Mesenchymal stem cell (in vitro differentiated cells and primary cell): ENCODE data around the gene DAB1.
A peak's percentile ranks its signal among the peaks of the same experiment; 100 is the strongest.

Experiments
- DNase-seq: peaks from one replicate; pipeline ENCODE4 v3.0.0-alpha.2; 2013
- H2AFZ ChIP-seq: one replicate; pipeline ENCODE4 v1.6.1; 2013; ENCODE audit warnings: low read depth, mild to moderate bottlenecking, control low read depth, inconsistent platforms, low read length, moderate library complexity
- H2AK5ac ChIP-seq: 2 replicates; pipeline ENCODE4 v1.6.1; 2013; ENCODE audit warnings: low read length, moderate library complexity, mild to moderate bottlenecking, inconsistent platforms; ENCODE audit not compliant: severe bottlenecking
- H2BK120ac ChIP-seq: one replicate; pipeline ENCODE4 v1.6.1; 2013; ENCODE audit warnings: low read depth, mild to moderate bottlenecking, inconsistent platforms, low read length, moderate library complexity
- H2BK12ac ChIP-seq, 2 experiments: one replicate each; pipeline ENCODE4 v1.6.1; 2013; ENCODE audit warnings: inconsistent platforms in 2 of 2, low read length in 2 of 2, mild to moderate bottlenecking in 2 of 2, moderate library complexity in 2 of 2, control low read depth in 1 of 2
- H2BK15ac ChIP-seq: one replicate; pipeline ENCODE4 v1.6.1; 2013; ENCODE audit warnings: mild to moderate bottlenecking, low read depth, inconsistent platforms; ENCODE audit not compliant: poor library complexity, severe bottlenecking
- H2BK5ac ChIP-seq: 2 replicates; pipeline ENCODE4 v1.6.1; 2013; ENCODE audit warnings: low read depth, mild to moderate bottlenecking, low read length, control low read depth, inconsistent platforms; ENCODE audit not compliant: poor library complexity, severe bottlenecking
- H3K14ac ChIP-seq, 2 experiments: one replicate each; pipeline ENCODE4 v1.6.1; 2013; ENCODE audit warnings: inconsistent platforms in 2 of 2, low read length in 2 of 2, control low read depth in 1 of 2, mild to moderate bottlenecking in 1 of 2, moderate library complexity in 1 of 2
- H3K18ac ChIP-seq, 2 experiments: one replicate each; pipeline ENCODE4 v1.6.1; 2013; ENCODE audit warnings: inconsistent platforms in 2 of 2, low read length in 2 of 2, control low read depth in 1 of 2, low read depth in 1 of 2, mild to moderate bottlenecking in 1 of 2
- H3K23ac ChIP-seq, 2 experiments: one replicate each; pipeline ENCODE4 v1.6.1; 2013; ENCODE audit warnings: inconsistent platforms in 2 of 2, low read length in 2 of 2, mild to moderate bottlenecking in 2 of 2, moderate library complexity in 2 of 2, control low read depth in 1 of 2
- H3K27ac ChIP-seq: 2 replicates; pipeline ENCODE4 v1.5.1; 2013; ENCODE audit warnings: mild to moderate bottlenecking, moderate library complexity, low read length, control low read depth, inconsistent platforms; ENCODE audit not compliant: poor library complexity, severe bottlenecking
- H3K27me3 ChIP-seq, 2 experiments: 2 replicates each; pipeline versions ENCODE4 v1.6.1 to v1.7.0; 2013; ENCODE audit warnings: low read length in 2 of 2, mild to moderate bottlenecking in 2 of 2, moderate library complexity in 2 of 2, control low read depth in 1 of 2, inconsistent platforms in 1 of 2; ENCODE audit not compliant: control insufficient read depth in 1 of 2, insufficient read depth in 1 of 2
- H3K36me3 ChIP-seq, 2 experiments: 2 replicates each; pipeline versions ENCODE4 v1.6.1 to v1.7.0; 2013; ENCODE audit warnings: low read length in 2 of 2, control low read depth in 1 of 2, inconsistent platforms in 1 of 2, low read depth in 1 of 2, mild to moderate bottlenecking in 1 of 2; ENCODE audit not compliant: insufficient read depth in 2 of 2, control insufficient read depth in 1 of 2
- H3K4ac ChIP-seq, 2 experiments: one replicate each; pipeline ENCODE4 v1.6.1; 2013; ENCODE audit warnings: inconsistent platforms in 2 of 2, low read length in 2 of 2, mild to moderate bottlenecking in 2 of 2, moderate library complexity in 2 of 2, control low read depth in 1 of 2, low read depth in 1 of 2
- H3K4me1 ChIP-seq: 2 replicates; pipeline ENCODE4 v1.6.1; 2013; ENCODE audit warnings: low read depth, low read length, control low read depth; ENCODE audit not compliant: control insufficient read depth, insufficient read depth
- H3K4me2 ChIP-seq: 2 replicates; pipeline ENCODE4 v1.6.1; 2013; ENCODE audit warnings: low read length, mild to moderate bottlenecking, inconsistent platforms; ENCODE audit not compliant: poor library complexity, severe bottlenecking
- H3K4me3 ChIP-seq, 2 experiments: 2 replicates each; pipeline versions ENCODE4 v1.5.1 to v1.7.0; 2013; ENCODE audit warnings: low read length in 2 of 2, mild to moderate bottlenecking in 2 of 2, control low read depth in 1 of 2, low read depth in 1 of 2; ENCODE audit not compliant: insufficient read depth in 1 of 2
- H3K79me1 ChIP-seq: replicated peaks from 2 replicates; pipeline ENCODE4 v1.6.1; 2013; ENCODE audit warnings: mild to moderate bottlenecking, control low read depth, low read length, inconsistent platforms; ENCODE audit not compliant: poor library complexity, severe bottlenecking
- H3K9ac ChIP-seq: 2 replicates; pipeline ENCODE4 v1.7.0; 2013; ENCODE audit warnings: mild to moderate bottlenecking, low read length, moderate library complexity
- H3K9me3 ChIP-seq: 2 replicates; pipeline ENCODE4 v1.7.0; 2013; ENCODE audit warnings: mild to moderate bottlenecking, low read length; ENCODE audit not compliant: control insufficient read depth
- H4K8ac ChIP-seq: one replicate; pipeline ENCODE4 v1.6.1; 2013; ENCODE audit warnings: inconsistent platforms, mild to moderate bottlenecking, low read length, moderate library complexity
- H4K91ac ChIP-seq: one replicate; pipeline ENCODE4 v1.6.1; 2013; ENCODE audit warnings: mild to moderate bottlenecking, low read length, inconsistent platforms
- WGBS: methylation state at CpG from one replicate; pipeline ENCODE4 v1.1.7; 2013; ENCODE audit warnings: mixed read lengths; 5-methylcytosine and 5-hydroxymethylcytosine counted together

The DAB1 gene

GRCh38 chr1:57034713-57035112, 389.1 kb downstream of the DAB1 start:
- no peak overlapping the region for H4K8ac ChIP-seq
- no peak for DNase-seq
- no peak overlapping the region for H2BK120ac ChIP-seq

DNA sequence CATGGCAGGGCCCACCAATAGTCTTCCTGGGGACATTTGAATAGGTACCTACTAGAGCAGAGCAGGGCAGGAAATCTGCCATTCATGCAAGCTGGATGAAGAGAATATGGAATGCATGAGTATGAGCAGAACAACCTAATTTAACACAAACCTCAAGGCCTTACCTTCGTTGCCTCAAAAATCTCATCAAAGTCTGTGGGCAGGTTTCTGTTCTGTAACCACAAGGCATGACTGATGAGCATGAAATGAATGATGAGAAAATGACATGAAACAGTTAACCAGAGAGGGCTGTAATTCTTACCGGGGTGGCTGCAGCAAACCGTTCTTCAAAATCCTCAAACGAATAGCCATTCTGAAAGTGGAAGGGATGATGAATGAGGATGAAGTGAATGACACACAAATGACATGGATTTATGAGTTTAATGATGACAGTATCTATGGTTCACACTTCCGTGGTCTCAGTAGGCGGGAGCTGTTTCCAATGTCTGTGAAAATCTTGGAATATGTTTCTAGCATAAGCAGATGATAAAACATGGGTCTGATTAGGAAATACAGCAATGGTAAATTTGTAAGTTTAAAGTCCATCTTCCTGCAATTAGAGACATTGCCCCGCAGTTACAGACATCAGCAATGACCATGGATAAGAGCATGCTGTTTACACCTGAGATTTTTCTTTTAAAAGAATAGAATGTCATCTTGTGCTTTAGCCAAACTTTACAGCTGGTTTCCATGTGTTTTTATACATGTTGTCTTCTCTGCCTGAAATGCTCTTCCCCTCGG, 390.4 kb downstream of the DAB1 start:
- Histone ChIP-seq H3K18ac (no peak overlapping the region), H2BK120ac (no peak overlapping the region), H3K79me1 (no peaks in the 10 kb centered on the region), H2AFZ (no peak overlapping the region), H2BK5ac (no peak overlapping the region), H3K36me3 (no peaks in the 10 kb centered on the region), H3K4me1 (no peaks in the 10 kb centered on the region), H3K4me2 (no peak overlapping the region), H3K4me3 (no peak overlapping the region), H2AK5ac (no peak overlapping the region), H3K9me3 (peaks cover 4% of the 10 kb centered on the region), H3K23ac (no peak overlapping the region), H3K9ac (no peak overlapping the region), H3K27ac (no peak overlapping the region), H2BK12ac (no peak overlapping the region), H3K27me3 (no peaks in the 10 kb centered on the region), H4K8ac (no peak overlapping the region), H3K14ac (no peak overlapping the region), H4K91ac (no peak overlapping the region), H2BK15ac (no peak overlapping the region), H3K4ac (no peak overlapping the region)
- no peak for DNase-seq
- WGBS, result 85% methylated on average over 8 of the region's 8 CpGs

More at GRCh38 chr1:57034713-57035112, 389.1 kb downstream of the DAB1 start:
- no peak overlapping the region for H2AFZ ChIP-seq
- H3K79me1 ChIP-seq, result no peaks in the 10 kb centered on the region
- no peak overlapping the region for H3K27ac ChIP-seq
- H3K36me3 ChIP-seq, result no peaks in the 10 kb centered on the region
- no peaks in the 10 kb centered on the region for H3K9me3 ChIP-seq
- H3K4me3 ChIP-seq, result no peak overlapping the region
- no peaks in the 10 kb centered on the region for H3K4me1 ChIP-seq
- H3K18ac ChIP-seq, result no peak overlapping the region
- H2BK12ac ChIP-seq, result no peak overlapping the region
- no peak overlapping the region for H3K4ac ChIP-seq
- H2AK5ac ChIP-seq, result no peak overlapping the region
- no peak overlapping the region for H3K4me2 ChIP-seq
- H3K23ac ChIP-seq, result no peak overlapping the region
- H3K9ac ChIP-seq, result no peak overlapping the region
- no peak overlapping the region for H3K14ac ChIP-seq
- no peak overlapping the region for H2BK5ac ChIP-seq
- 56% methylated on average over 2 of the region's 2 CpGs for WGBS
- H4K91ac ChIP-seq, result no peak overlapping the region
- H3K27me3 ChIP-seq, result no peaks in the 10 kb centered on the region
- H2BK15ac ChIP-seq, result no peak overlapping the region

GRCh38 chr1:57026624-57027354, 397.1 kb downstream of the DAB1 start:
- no peak for DNase-seq
- Histone ChIP-seq H3K4me3 (no peak overlapping the region), H2BK5ac (no peak overlapping the region), H2BK12ac (no peak overlapping the region), H4K8ac (no peak overlapping the region), H3K18ac (no peak overlapping the region), H2BK120ac (no peak overlapping the region), H3K36me3 (no peaks in the 10 kb centered on the region), H2AK5ac (no peak overlapping the region), H3K23ac (no peak overlapping the region), H3K4me1 (no peaks in the 10 kb centered on the region), H2BK15ac (no peak overlapping the region), H4K91ac (no peak overlapping the region), H3K4ac (no peak overlapping the region), H3K9me3 (peaks cover 4% of the 10 kb centered on the region), H3K27ac (no peak overlapping the region), H3K79me1 (no peaks in the 10 kb centered on the region), H2AFZ (no peak overlapping the region), H3K14ac (no peak overlapping the region), H3K27me3 (no peaks in the 10 kb centered on the region), H3K4me2 (no peak overlapping the region), H3K9ac (no peak overlapping the region)
- 72% methylated on average over 4 of the region's 4 CpGs for WGBS

DNA sequence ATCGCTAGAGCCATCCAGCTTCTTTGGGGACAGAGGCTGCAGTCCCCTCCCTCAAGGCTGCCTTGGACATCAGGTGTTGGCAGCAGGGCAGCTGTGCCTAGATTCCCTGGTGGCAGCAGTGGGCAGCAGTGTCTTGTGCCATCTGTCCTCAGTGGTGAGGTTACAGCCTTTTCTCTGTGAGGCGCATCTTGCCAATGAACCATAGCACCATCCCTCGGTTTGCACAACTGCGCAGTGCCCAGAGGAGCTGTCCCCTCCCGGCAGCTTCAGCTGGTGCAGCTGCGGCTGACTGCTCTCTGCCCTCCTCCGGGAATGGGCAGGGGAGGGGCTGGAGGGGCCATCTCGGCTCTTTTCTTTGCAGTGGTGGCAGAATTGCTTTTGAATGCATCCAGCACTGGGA, 399.0 kb downstream of the DAB1 start:
- H4K8ac ChIP-seq, result no peak overlapping the region
- no peaks in the 10 kb centered on the region for H3K79me1 ChIP-seq
- no peaks in the 10 kb centered on the region for H3K27me3 ChIP-seq
- no peak overlapping the region for H3K4ac ChIP-seq
- no peak for DNase-seq
- no peak overlapping the region for H2BK120ac ChIP-seq
- no peak overlapping the region for H2BK15ac ChIP-seq
- no peak overlapping the region for H3K18ac ChIP-seq
- no peak overlapping the region for H3K9ac ChIP-seq
- H3K4me1 ChIP-seq, result no peaks in the 10 kb centered on the region
- H2AK5ac ChIP-seq, result no peak overlapping the region
- H3K23ac ChIP-seq, result no peak overlapping the region
- no peak overlapping the region for H2BK5ac ChIP-seq
- H4K91ac ChIP-seq, result no peak overlapping the region
- peaks cover 4% of the 10 kb centered on the region for H3K9me3 ChIP-seq
- no peak overlapping the region for H2AFZ ChIP-seq
- no peak overlapping the region for H2BK12ac ChIP-seq
- 74% methylated on average over 8 of the region's 8 CpGs for WGBS
- H3K27ac ChIP-seq, result no peak overlapping the region
- H3K4me2 ChIP-seq, result no peak overlapping the region
- peak overlapping the region in 1 of 2 experiments; percentile 59 for H3K14ac ChIP-seq
- H3K4me3 ChIP-seq, result no peak overlapping the region
- no peaks in the 10 kb centered on the region for H3K36me3 ChIP-seq
